SKM-1 treated with dmso at 0.1 percent for 144 hours (cell line): ENCODE measurements around the gene OR4M1.
"Not testable (repeated sequence)": the region's sequence is repeated elsewhere in the genome, so short reads cannot be mapped to it uniquely, and the experiment has no call there.

Experiments used
- DNase-seq: peaks from one replicate; lab custom pipeline; 2025; ENCODE audit not compliant: unreplicated experiment; lab: John Stamatoyannopoulos, UW

Gene OR4M1

DNA sequence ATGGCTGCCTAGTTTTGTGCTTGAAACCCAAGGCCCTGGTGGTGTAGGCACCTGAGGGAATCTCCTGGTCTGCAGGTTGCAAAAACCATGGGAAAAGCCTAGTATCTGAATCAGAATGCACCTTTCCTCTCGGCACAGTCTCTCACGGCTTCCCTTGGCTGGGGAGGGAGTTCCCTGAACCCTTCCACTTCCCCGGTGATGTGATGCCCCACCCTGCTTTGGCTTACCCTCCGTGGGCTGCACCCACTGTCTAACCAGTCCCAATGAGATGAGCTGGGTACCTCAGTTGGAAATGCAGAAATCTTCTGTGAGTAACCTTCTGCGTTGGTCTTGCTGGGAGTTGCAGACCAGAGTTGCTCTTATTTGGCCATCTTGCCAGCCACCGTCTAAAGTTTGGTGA is 47.7 kb downstream of the OR4M1 start:
- not testable (repeated sequence) for DNase-seq

- DNase-seq, result no peak
These were observed 49.9 kb downstream of the OR4M1 start for GRCh38 chr14:19823178-19823577.

DNA sequence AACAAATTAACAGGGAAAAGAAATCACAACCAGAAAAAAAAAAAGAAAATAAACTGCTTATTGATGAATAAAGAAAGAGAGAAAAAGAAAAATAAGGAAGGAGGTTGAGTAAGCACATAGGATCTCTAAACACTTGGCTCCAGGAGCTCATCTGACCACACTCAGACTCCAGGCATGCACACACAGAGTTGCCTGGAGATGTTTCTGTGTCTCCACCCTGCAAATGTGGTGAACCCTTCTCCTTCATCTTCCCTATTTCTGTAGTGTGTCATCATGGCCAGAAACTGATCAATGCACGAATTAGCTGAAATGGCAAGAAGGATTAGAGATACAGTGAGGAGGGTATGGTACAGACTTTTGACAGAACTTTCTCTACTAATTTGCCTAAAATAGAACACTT is 50.5 kb downstream of the OR4M1 start:
- DNase-seq, result no peak

DNA sequence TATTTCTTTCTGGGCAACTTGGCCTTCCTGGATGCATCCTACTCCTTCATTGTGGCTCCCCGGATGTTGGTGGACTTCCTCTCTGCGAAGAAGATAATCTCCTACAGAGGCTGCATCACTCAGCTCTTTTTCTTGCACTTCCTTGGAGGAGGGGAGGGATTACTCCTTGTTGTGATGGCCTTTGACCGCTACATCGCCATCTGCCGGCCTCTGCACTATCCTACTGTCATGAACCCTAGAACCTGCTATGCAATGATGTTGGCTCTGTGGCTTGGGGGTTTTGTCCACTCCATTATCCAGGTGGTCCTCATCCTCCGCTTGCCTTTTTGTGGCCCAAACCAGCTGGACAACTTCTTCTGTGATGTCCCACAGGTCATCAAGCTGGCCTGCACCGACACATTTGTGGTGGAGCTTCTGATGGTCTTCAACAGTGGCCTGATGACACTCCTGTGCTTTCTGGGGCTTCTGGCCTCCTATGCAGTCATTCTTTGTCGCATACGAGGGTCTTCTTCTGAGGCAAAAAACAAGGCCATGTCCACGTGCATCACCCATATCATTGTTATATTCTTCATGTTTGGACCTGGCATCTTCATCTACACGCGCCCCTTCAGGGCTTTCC is 54.4 kb downstream of the OR4M1 start:
- not testable (repeated sequence) for DNase-seq

DNA sequence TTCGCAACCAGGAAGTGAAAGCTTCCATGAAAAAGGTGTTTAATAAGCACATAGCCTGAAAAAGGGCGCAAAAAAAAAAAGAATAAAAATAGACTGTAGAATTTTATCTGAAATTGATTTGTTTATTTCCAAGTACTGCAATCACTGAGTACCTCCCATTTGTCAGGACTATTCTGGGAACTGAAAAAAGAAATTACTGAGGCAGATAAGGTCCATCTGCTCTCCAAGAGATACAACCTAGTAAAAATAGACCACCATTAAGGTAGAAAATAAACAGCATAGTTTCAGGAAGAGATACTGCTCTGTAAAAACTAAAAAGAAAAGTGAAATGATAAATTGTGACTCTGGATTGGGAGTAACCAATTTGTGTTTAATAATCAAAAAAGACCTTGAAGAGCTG is 55.0 kb downstream of the OR4M1 start:
- DNase-seq, result no peak
